ENCODE results near the gene TOMM22. TPM values are rescaled to one million over a fixed set of nuclear protein-coding genes. Genes with fewer than 3 reads are reported as not detected.

The TOMM22 gene
- polyA plus RNA-seq, 10 donors, result 71.2 to 90.2 (median 79.8) TPM

DNA sequence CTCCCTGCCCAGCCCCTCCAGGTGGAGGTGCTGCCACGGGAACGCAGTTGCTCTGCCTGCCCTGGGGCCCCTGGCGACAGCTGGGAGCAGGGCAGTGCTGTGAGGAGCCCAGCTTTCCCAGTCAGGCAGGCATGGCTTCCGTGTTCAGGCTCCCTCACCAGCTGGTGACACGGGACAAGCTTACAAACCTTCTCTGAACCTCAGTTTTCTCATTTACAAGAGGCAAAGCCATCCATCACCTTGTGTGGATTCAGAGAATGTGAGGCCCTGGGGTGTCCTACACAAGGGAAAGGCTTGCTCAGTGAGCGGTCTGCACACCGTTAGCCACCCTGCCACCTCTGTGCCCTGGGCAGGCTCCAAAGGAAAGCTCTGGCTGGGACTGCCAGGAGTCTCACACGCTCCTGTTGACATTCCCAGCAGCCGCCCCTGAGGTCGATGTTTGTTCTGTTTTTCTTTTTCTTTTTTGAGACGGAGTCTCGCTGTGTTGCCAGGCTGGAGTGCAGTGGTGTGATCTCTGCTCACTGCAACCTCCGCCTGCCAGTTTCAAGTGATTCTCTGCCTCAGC is 50.6 kb downstream of the TOMM22 start:
- no peak for DNase-seq

DNA sequence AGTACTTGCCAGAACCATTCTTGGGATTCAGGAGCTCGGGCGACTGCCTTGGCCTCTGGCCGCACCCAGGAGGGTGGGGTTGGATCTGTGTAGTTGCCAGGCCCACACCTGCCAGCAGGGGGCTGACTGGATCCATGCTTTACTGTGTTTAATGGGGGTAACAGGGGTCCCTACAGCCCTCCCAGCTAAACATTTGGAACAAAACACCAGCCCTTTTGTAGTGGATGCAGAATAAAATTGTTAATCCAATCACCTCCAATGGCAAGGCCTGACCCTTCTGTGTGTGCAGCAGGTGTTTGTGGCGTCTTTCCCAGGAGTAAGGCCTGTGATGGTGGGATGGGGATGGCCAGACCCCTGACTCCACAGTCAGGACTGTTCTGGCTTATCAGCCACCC is 51.6 kb downstream of the TOMM22 start:
- DNase-seq, result peak in 2 of 3 donors; percentile 31 to 56

DNA sequence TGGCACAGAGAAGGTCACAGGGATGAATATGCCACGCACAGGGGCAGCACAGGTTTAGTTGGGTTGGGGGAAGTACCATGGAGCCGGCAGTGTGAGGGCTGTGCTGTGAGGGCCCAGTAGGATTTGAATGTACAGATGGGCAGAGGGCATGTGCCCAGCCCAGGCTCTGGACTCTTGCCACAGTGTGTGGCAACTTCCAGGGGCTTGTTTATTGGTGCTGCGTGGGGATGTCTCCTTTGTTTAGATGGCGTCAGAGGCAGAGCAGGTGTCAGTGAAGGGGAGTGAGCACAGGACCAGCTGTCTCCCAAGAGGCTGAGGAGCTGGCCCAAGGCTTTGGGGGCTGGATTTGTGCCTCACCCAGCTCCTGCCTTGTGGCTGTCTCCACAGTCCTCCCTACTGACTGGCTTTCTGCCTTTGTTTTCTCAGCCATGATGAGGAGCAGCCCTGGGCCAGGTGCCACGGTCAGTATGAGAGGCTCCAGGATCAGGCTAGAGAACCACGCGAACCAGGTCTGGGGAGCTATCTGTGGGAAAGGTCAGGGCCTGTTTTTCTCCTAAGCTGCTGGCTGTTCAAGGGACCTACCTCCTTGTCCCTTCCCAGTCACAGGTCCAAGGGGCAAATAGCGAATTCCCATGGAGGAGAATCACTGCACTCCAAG is 52.1 kb downstream of the TOMM22 start:
- peak; percentile 57 to 66 (median 58) for DNase-seq

DNA sequence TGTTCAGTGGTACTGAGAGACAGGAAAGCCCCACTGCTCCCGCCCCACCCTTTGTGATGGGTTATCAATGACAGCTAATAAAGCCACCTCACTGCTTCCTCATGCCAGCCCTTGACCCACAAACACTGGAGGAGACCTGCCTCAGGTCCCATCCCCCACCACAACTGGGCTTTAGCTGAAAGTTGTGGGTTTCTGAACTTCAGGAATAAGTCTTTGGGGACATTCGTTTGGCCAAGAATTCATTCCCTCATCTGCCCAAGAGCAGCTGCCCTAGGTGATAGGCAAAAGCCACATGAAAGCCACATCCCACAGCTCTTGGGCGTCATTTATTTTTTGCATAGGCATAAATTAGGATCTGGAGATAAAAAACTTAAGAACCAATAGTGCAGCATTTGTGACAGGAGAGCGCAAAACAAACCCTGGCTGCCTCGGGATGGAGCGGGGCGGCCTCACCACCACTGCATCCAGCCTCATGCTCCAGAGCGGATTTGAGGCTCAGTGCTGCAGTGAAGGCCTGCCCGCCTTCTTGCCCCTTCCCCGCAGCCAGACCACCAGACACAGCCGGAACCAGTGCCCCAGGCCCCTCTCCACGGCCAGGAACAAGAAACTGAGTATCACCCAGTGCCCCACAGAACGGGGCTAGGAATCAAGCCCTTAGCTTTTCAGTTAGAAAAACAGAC is 52.8 kb downstream of the TOMM22 start:
- DNase-seq, result no peak

Other genes starting within 250 kb of the TOMM22 start
- gene KCNJ4, start 226.8 kb upstream of the TOMM22 start, polyA plus RNA-seq (ENCODE audit: insufficient read length in 10 of 10), result under 1 TPM in 9 of 10 donors, not detected in 1; 0.12 to 0.58 (median 0.23) TPM
- gene KDELR3, start 213.9 kb upstream of the TOMM22 start, polyA plus RNA-seq (ENCODE audit: insufficient read length in 10 of 10), result 10 to 100 TPM; 24.8 to 43.4 (median 37.7) TPM
- 100 to 1,000 TPM; 253 to 478 (median 350) TPM for gene DDX17, start 175.6 kb upstream of the TOMM22 start, polyA plus RNA-seq (ENCODE audit: insufficient read length in 10 of 10)
- 1 to 10 TPM; 3.5 to 9.7 (median 5.4) TPM for gene DMC1, start 111.8 kb upstream of the TOMM22 start, polyA plus RNA-seq (ENCODE audit: insufficient read length in 10 of 10)
- gene FAM227A, start 25.6 kb upstream of the TOMM22 start, polyA plus RNA-seq (ENCODE audit: insufficient read length in 10 of 10), result 1 to 10 TPM in 6 of 10 donors, under 1 TPM in 4; 0.38 to 1.5 (median 1.0) TPM
- 10 to 100 TPM; 32.3 to 41.2 (median 34.7) TPM for gene CBY1, start 25.3 kb upstream of the TOMM22 start, polyA plus RNA-seq (ENCODE audit: insufficient read length in 10 of 10)
- gene JOSD1, start 19.0 kb downstream of the TOMM22 start, polyA plus RNA-seq (ENCODE audit: insufficient read length in 10 of 10), result 10 to 100 TPM; 31.9 to 42.5 (median 37.8) TPM
- 10 to 100 TPM; 26.8 to 37.6 (median 32.9) TPM for gene GTPBP1, start 24.0 kb downstream of the TOMM22 start, polyA plus RNA-seq (ENCODE audit: insufficient read length in 10 of 10)
- 10 to 100 TPM; 36.5 to 60.6 (median 49.0) TPM for gene SUN2, start 74.0 kb downstream of the TOMM22 start, polyA plus RNA-seq (ENCODE audit: insufficient read length in 10 of 10)
- 10 to 100 TPM in 8 of 10 donors, 1 to 10 TPM in 2; 8.6 to 18.1 (median 11.9) TPM for gene DNAL4, start 112.2 kb downstream of the TOMM22 start, polyA plus RNA-seq (ENCODE audit: insufficient read length in 10 of 10)
- gene NPTXR, start 162.1 kb downstream of the TOMM22 start, polyA plus RNA-seq (ENCODE audit: insufficient read length in 10 of 10), result 1 to 10 TPM; 4.0 to 6.4 (median 4.9) TPM
- gene CBX6, start 190.3 kb downstream of the TOMM22 start, polyA plus RNA-seq (ENCODE audit: insufficient read length in 10 of 10), result 10 to 100 TPM; 21.8 to 49.6 (median 30.8) TPM

All from muscle of back (tissue), 11 donors.